NOMO-1 (cell line): ENCODE results near the gene RXYLT1.
"Not testable (repeated sequence)": the region's sequence is repeated elsewhere in the genome, so short reads cannot be mapped to it uniquely, and the experiment has no call there.

Experiments
- DNase-seq, 2 experiments: peaks; one replicate each; lab custom pipeline; 2025; ENCODE audit not compliant: unreplicated experiment in 2 of 2; lab: John Stamatoyannopoulos, UW

Gene RXYLT1

GRCh38 chr12:63841571-63841970, 61.9 kb downstream of the RXYLT1 start:
- no peak for DNase-seq

GRCh38 chr12:63842750-63843149, 63.0 kb downstream of the RXYLT1 start:
- not testable (repeated sequence) for DNase-seq

GRCh38 chr12:63843254-63843720, 63.6 kb downstream of the RXYLT1 start:
- peak in 1 of 2 experiments; percentile 63 for DNase-seq

GRCh38 chr12:63843721-63844390, 64.1 kb downstream of the RXYLT1 start:
- peak; percentile 82 to 91 for DNase-seq

- peak in 1 of 2 experiments; percentile 24 for DNase-seq
Observed at GRCh38 chr12:63844391-63845341, 65.0 kb downstream of the RXYLT1 start, which contains the start of gene SRGAP1. Gene SRGAP1, plus strand, starts transcription at chr12:63844700. Its CDS starts 117 bp downstream, at chr12:63844817.

GRCh38 chr12:63845726-63846125, 66.0 kb downstream of the RXYLT1 start:
- peak in 1 of 2 experiments; percentile 9 for DNase-seq

GRCh38 chr12:63846238-63846967, 66.7 kb downstream of the RXYLT1 start:
- DNase-seq: peak; percentile 4 to 7

- no peak for DNase-seq
Observed at GRCh38 chr12:63848450-63848849, 68.7 kb downstream of the RXYLT1 start.

- DNase-seq: no peak
Observed at GRCh38 chr12:63849106-63849620, 69.5 kb downstream of the RXYLT1 start.

GRCh38 chr12:63849641-63850040, 69.9 kb downstream of the RXYLT1 start:
- DNase-seq: no peak

- DNase-seq: no peak
Observed at GRCh38 chr12:63853978-63854377, 74.3 kb downstream of the RXYLT1 start.

- DNase-seq: no peak
Observed at GRCh38 chr12:63855299-63855698, 75.6 kb downstream of the RXYLT1 start.

- DNase-seq: no peak
Observed at GRCh38 chr12:63857771-63858670, 78.3 kb downstream of the RXYLT1 start.
